HG02884 (cell line): ENCODE measurements around the gene TSEN54.

Experiments used
- ATAC-seq: cut with Tn5 transposase; IDR thresholded peaks from one replicate; pipeline ENCODE4 v1.9.1; 2021; ENCODE audit warnings: mild to moderate bottlenecking, moderate library complexity; ENCODE audit not compliant: unreplicated experiment

The TSEN54 gene

DNA sequence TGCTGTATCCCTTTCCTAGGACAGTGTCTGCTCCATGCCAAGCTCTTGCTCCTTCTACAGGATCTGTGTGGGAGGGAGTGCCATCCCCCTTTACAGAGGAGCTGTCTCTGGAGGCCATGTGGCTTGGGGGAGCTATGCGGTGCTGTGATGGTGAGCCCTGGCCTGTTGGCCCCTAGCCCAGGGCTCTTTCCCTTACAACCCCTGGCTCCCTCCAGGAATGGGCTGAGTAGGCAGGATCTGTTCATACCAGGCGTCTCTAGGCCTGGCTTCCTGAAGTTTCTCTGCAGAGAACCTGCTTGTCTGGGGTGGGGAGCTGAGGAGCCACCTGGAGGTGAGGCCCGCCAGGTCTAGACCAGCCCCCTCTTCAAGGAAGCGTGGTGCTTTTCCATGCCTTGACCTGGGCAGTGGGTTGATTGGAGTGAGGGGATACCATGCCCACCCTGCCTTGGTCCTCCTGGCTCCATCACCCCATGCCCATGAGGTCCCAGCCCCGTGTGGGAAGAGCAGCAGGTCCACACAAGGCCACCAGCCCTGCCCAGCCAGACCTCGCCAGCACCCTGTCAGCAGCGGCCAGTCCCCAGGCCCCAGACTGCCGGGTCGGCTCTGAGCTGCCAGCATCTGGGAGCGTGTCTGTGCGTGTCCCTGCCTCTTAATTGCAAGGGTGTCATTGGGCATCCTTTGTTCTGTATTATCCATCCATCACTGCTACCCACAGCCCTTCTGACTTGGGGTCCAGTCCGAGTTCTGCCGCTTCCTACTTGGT is 23.8 kb downstream of the TSEN54 start:
- ATAC-seq: no peak

DNA sequence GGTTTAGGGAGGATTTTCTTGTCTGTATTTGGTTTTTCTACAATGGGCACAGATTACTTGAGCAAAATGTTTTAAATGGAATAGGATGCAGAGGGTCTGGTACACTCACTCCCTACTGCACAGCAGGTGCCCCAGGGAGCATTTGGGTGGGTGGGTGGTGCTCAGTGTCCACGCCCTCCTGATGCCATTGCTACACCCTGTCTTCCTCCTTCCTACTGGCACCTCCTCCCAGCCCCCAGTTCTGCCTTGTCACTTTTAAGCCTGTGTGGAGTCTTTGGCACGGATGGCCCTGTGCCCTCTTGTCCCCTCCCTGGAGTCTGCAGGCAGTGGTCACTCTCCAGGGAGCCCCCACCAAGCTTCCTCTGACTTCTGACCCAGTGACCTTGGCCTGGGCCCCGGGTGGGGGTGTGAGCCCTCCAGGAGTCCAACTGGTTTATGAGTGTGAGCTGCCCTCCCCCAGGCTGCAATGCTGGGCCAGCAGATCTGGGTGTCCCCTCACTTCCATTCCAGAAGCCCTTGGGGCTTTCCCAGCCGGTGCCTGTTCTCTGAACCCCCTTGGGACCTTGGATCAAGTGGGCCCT is 24.7 kb downstream of the TSEN54 start:
- ATAC-seq: no peak

DNA sequence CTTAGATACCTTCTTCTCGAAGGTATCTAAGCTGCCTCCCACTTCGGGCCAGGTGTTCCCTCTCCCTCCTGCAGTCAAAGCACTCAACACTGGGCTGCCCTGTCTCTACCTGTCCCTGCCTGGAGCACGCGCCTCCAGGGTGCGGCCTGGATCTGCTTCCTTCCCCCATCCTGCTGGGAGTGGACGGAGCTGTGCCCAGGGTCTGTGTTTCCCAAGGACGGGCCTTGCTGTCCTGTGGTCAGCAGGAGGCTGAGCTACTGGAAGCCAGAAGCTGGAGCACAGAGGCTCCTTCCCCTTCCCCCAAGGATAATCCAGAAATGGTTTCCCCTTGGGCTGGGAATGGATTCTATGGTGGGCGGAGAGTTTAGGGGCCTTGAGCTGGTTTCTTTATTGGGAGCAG is 25.9 kb downstream of the TSEN54 start:
- no peak for ATAC-seq

DNA sequence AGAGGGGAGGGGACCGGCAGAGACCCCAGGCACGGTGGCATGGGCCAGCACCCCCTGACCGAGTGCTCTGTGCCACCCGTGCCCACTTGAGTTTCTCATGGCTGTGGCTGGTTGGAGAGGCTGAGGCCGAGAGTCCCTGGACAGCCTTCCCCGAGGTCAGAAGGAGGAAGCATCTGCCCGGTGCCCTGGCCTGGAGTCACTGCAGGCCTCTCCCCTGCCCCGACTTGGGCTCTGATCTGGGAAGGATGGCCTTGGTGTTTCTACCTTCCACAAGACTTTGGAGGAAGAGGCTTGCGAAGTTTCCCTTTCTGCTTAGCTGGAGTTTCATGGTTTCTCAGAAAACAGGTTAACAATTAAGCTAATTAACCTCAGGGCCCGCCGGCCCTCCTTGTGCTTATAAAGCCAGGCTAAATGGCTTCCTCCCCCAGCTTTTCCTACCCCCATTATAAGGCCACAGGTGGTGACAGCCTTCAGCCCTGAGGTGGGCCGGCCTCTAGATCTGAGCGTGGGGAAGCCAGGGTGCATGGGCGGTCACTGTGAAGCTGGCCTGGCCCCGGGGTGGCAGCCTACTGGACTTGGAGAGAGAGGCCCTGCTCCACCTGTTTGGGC is 26.5 kb downstream of the TSEN54 start:
- ATAC-seq: no peak

DNA sequence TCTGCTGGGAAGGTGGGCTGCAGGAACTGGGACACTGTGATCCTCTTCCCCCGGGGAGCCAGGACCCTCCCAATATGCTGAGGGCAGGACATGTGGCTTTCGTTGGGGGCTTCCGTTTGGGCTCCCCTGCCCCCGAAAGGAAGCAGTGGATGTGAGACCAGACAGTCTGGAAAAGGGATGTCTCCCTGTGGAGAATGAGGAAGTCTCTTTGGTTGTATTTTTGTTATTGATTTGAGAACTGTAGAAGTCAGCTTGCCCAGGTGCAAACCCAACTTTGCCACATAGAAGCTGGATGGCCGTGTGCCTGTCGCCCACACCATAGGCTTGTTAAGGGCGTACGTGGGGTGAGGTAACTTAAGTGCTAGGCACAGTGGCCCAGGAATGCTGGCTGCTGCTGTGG is 27.9 kb downstream of the TSEN54 start:
- ATAC-seq: no peak

DNA sequence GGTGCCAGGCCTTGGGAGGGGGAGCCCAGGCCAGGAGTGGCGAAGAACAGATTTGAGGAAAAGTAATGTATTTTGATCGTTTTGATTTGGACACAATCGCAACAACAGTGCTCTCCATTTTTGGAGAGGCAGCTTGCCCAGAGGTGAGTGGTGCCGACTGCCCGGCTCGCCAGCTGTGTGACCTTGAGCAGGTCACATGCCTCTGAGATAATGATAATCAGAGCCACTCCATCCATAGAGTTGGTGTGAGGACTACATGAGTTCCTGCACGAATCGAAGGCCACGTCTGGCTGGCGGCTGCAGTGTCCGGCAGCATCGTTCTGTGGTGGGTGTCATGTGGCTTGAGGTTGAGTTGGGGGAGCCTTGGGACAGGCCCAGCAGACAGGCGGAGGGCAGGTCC is 29.9 kb downstream of the TSEN54 start:
- no peak for ATAC-seq

DNA sequence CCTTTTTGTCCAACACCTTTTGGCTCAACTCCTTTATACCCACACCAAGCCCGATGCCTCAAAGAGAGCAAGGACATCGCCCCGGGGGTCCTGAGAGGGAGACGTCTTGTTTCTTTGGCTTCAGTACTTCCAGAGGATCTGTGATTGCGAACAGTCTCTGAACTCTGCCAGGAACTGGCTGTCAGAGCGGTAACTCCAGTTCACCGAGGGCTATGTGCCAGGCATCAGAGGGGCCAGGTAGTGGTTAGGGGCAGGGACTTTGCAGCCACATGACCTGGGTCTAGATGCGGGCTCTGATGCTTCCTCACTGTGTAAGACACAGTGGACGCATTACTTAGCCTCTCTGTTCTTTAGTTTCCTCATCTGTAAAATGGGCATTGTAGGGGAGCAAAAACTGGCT is 30.8 kb downstream of the TSEN54 start:
- ATAC-seq: no peak

DNA sequence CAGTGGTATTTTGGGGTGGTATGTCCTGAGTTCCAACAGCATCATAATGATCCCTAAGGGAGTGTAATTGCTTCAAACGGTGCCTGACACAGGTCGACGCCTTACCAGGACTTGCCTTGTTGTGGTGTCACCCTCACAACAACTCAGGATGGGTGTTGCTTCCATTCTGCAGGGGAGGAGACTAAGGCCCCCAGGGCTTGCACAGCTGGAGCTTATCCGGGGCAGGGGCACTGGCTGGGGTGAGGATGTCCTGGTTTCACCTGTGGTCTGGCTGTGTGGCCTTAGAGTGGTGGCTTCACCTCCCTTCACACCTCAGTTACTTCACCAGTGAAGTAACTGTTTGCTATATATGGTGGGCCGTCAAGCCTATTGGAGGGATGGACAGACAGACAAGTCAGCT is 32.5 kb downstream of the TSEN54 start:
- ATAC-seq: no peak

DNA sequence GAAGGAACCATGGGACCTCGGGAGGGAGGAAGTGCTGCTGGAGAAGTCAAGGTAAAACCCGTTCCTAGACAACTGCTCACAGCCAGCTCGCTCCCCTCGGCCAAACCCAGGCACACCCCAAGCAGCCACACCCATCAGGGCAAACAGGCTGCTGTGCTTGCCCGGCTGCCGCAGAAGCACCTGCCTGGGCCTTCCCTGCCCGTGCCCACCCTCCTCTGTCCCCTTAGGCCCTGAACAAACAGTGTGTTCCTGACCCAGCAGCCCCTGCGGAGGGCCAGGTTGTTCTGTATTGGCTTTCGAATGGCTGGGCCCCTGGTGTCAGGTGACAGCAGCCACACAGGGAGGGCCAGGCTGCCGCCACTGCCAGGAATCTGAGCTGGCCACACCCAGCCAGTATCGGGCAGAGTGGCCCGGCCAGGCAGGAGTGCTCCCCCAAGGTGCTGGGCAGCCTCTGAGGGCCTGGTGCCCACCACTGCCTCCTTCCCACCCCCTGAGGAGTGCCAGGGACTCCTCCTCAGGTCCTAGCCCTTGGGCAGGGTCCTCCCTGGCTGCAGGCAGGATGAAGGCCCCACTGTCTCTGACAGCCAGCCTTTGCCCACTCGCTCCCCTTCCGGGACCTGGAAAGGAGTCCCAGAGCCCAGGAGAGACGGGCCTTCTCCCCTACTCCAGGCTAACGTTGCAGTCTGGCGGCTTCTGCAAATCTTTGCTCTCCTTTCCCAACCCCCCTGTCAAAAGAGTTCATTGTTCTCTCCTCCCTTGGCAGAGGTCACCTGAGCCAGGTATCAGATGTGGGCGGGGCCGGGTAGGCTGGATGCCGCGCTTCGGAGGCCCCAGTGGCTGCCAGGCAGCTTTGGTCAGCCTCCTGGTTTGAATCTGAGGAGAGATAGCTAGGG is 33.2 kb downstream of the TSEN54 start:
- ATAC-seq: no peak

DNA sequence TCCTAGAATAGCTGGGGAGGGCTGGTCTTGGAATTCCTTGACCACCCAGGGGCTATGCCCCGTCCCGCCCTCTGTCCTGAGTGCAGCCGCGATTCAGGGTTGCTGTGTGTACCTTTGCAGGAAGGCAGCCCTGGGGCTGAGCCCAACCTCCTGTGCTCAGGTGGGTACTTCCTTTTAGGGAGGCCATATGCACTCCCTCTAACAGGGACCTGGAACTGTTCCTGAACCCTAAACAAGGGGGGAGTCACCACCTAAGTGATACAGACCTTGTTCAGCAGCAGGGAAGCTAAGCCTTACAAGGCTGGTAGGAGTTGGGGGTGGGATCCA is 33.8 kb downstream of the TSEN54 start:
- ATAC-seq: no peak

DNA sequence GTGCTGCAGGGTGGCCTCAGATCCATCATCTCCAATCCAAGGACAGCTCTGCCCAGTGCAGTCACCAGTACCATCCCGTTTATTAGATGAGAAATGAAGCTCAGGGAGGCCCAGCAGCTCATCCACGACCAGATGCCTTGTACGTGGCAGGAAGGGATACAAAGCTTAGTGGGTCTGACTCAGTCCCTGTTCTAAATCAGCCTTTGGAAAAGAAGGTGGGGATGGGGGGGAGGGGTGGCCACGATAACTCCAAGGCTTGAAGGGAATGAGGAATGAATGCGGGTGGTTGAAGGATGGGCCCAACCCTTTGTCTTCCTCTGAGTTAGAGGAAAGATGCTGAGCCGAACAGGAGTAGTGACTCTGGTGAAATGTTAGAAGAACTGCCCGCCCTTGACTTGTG is 34.9 kb downstream of the TSEN54 start:
- no peak for ATAC-seq

DNA sequence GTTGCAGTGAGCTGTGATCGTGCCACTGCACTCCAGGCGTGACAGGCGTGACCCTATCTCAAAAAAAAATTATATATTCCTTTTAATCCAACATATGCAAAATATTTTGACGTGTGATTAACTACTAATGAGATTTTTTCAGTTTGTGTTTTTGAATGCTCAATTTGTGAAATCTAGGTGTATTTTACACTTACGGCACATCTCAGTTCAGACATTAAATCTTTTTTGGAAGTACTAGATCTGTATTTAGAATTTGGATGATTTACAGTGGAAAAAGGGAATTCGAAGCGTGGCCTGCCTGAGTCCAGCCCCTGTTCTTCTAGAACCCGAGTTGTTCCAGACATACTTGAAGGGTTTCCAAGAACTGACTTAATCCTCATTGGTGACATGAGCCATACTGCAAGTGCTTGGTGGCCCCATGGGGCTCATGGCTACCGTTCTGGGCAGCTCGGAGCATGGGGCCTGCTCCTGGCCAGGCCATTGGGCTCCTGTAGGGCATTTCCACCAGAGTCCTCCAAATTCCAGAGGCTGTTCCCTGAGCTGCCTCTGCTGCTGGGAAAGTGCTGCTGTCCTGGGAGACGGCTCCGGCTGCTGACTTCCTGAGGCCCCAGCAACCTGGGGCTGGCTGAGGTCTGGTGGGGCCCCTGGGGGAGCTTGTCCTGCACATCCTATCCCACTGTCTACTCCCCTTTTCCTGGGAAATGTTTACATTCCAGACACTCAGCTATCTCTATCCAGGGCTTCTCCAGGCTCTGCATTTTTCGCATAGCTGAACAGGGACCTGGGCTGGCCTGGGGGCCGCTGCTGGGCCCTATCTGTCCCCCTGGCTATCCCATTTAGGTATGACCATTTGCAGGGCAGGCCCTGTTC is 36.3 kb downstream of the TSEN54 start:
- no peak for ATAC-seq

DNA sequence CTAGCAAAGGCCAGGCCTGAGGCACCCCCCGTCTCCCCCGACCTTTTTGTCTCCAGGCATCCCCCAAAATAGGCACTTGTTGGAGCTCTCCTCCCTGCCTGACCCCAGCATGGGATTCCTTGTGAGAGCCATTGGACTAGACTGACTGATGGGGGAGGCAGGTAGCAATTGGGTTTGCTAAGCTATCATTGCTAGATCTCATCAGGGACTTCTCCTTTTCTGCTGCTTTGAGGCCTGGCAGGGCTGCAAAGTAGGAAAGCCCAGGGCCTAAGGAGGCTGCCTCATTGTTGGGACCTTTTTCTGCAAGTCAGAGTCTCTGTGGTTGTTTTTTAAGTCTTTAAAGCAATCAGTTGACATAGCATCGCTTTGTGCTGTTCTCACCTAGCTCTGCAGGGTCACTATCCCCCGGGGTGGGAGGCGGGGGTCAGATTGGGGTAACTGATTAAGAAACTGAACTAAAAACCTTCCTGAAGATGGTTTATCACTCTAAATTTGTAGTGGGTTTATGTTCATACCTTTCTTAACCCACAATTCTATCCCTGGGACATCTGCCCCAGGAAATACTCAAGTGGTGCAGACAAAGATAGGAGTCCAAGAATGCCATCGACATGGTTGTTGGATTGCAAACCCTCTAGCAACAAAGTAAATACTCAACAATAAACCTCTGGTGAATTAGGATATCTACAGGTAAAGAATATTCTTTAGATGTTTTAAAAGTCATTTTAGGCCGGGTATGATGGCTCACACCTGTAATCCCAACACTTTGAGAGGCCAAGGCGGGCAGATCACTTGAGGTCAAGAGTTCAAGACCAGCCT is 37.2 kb downstream of the TSEN54 start:
- no peak for ATAC-seq

DNA sequence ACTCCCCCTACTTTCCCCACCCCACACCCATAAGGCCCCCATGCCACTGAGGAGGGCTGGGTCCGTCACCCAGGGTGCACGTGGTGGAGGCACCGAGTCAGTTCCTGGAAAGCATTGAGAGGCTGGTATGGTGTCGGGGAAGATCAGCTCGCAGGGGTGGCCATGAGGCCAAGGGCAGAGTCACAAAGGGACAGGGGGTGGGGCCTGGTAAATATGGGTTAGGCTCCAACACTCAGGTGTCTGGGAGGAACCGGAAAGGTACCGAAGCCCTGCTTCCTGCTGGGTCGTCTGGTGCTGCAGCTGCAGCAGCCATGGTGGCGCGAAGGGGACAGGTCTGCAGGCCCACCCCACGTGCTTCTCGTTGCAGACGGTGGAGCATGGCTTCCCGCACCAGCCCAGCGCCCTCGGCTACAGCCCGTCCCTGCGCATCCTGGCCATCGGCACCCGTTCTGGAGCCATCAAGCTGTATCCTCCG is 39.4 kb downstream of the TSEN54 start:
- no peak for ATAC-seq

DNA sequence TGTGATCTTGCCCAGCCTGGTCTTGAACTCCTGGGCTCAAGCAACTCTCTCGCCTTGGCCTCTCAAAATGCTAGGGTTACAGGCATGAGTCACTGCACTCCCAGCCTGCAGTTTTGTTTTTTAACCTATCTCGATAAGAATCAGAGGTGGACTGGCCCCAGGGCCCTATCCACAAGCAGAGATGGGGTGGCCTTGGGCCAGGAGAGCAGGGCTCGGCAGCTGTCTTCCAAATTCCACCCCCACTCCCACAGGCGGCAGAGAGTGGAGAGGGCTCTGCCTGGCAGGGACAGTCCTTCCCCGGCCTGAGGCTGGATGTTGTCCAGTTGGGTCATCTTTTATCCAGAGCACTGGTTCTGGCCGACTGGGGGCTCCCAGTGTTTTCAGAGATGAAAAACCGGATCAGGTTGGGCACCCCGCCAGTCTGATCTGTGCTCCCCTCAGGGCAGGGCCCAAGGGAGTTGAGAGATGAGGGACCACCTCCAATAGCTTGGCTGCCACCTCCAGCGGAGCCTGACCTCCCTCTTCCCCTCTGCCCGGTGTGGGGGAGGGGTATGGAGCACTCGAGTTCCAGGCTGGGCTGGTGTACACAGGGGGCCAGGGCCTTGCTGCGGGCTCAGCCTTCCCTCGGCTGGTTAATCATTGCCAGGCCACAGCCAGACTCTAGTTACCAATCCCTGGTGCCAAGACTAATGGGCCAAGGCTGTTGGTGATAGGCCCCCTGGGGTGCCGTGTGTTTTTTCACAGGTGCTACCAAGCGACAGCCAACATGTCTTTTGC is 40.9 kb downstream of the TSEN54 start:
- ATAC-seq: no peak

DNA sequence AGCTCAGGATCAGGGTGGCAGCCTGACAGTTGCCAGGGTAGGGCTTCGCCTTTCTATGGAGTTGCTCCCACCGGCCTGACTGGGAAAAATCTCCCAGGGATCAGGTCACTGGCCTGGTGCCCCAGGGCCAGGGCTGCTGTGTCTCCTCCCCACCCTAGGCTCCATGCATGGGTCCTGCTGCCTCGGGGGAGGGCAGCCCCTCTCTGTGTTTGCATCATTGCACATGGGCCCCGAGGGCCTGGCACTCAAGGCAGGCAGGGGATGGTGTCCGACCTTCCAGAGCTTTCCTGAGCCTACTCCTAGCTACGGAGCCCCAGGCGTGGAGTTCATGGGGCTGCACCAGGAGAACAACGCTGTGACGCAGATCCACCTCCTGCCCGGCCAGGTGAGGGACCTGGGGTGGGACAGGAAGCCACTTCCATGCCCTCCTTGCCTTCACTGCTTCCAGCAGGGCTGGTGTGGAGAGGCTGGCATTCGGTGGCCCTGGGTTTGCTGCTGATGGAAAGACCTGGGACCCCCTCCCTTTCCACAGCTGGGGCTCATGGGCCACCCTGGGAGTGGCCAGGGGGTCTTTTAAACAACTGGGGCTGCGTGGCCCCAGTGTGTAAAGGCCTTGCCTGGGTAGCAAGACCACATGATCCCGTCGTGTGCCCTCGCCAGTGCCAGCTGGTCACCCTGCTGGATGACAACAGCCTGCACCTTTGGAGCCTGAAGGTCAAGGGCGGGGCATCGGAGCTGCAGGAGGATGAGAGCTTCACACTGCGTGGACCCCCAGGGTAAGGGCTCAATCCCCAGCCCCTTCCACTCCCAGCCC is 41.7 kb downstream of the TSEN54 start:
- no peak for ATAC-seq

DNA sequence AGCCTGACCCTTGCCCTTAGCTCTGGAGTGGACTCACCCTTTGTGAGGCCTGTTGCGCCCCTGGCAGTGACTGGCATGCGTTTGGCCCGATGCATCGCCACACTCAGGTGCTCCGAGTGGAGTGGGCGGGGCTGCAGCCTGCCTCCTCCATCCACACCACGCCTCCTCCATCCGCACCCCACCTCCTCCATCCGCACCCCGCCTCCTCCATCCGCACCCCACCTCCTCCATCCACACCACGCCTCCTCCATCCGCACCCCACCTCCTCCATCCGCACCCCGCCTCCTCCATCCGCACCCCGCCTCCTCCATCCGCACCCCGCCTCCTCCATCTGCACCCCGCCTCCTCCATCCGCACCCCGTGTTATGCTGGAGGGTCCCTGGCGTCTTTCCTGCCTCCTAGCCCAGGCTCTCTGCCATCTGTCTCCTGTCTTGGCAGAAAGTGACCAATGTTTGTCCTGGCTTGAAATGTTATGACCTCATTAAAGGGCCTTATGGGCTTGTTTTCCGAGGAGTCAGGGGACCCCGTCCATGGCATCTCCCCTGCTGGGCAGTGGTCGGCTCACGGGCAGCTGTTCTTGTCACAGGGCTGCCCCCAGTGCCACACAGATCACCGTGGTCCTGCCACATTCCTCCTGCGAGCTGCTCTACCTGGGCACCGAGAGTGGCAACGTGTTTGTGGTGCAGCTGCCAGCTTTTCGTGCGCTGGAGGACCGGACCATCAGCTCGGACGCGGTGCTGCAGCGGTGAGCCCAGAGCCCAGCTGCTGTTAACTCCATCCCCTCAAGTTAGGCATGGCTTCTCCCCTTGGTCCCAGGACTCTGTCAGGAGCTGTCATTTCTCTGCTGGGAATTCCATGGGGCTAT is 42.6 kb downstream of the TSEN54 start:
- no peak for ATAC-seq
